HG03097 (cell line): ENCODE measurements around the gene P4HA1.
"Not testable (repeated sequence)": the region's sequence is repeated elsewhere in the genome, so short reads cannot be mapped to it uniquely, and the experiment has no call there.

Experiments
- ATAC-seq: cut with Tn5 transposase; IDR thresholded peaks from one replicate; pipeline ENCODE4 v1.9.1; 2021; ENCODE audit not compliant: unreplicated experiment, low FRiP score

The P4HA1 gene

DNA sequence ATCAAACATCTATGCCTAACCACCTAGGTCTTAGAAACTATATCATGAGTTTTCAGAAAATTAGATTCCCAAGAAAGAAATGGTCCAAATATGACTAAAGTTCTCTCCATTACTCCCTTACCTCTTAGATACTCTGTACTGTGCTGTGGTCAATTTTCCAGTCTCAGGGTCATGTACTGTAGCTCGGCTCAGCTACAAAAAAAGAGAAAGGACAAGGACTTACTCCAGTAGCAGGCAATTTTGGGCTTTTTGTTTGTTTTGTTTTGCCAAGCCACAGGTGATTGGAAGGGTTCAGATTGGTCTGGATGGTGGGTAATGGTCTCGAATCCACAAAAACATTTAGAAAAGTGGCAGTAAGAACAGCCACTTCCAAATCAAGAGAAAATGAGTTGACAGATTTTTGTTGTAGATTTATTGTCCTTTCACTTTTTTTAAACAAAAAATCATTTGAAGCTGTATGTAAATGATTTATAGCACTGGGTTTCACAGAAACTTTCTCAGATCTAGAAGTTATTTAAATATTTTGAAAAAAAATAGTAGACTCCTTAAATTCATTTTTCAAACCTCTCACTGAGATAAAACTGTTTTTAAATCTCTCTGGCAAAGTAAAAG is 52.8 kb downstream of the P4HA1 start:
- ATAC-seq, result no peak

DNA sequence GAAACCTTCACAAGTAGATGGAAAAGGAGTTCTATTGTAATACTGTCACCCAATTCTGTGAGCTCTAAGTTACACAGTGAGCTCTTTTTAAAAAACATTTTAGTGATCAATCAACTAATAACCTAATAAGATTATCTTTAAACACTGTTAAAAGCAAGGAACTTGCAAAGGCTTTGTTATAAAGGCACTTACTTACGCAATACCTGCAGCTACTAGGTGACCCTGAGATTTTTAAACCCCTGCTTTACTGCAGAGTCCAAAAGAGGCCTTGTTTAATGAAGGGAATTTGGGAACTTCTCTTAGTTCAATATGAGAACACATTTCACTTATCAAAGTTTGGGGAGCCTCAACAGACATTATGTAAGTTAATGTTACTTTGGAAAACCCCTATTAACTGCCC is 53.3 kb downstream of the P4HA1 start:
- ATAC-seq, result no peak

DNA sequence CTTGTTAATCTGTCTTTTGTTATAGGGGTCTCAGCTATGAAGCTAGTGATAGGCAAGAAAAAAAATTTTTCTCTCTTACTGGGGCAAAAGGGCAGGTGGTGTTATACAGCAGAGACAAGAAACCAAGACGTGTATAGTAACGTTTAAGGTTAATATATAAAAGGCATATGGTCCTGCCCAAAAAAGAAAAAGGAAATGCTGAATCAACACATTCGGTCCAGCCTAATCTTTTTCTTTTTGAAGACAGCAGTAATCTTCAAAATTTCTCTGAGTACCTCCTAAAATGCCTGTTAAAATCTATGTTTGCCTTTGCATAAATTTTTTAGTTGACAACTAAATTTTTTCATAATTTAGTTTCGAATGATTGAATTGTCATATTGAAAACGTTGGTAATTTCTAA is 54.5 kb downstream of the P4HA1 start:
- ATAC-seq, result no peak

DNA sequence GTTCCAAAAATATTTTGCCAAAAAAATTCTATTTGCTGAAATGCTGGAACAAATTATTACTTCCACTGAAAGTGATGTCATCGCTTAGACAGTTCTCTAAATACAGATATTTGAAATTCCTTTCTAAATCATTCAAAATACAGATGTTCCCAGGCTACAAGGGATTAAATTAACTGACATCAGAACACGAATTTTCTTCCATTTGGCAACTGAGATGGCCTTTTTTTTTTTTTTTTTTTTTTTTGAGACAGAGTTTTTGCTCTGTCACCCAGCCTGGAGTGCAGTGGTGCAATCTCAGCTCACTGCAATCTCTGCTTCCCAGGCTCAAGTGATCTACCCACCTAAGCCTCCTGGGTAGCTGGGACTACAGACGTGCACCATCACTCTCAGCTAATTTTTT is 57.0 kb downstream of the P4HA1 start:
- no peak for ATAC-seq

DNA sequence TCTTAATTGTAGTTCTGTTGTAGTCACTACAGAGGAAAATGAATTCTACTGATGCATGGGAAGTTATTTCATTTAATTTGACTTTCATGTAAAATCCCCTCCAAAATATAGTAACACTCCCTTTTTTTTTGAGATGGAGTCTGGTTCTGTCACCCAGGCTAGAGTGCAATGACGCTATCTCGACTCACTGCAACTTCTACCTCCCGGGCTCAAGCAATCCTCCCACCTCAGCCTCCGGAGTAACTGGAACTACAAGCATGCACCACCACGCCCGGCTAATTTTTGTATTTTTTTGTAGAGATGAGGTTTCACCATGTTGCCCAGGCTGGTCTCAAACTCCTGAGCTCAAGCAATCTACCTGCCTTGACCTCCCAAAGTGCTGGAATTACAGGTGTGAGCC is 60.4 kb downstream of the P4HA1 start:
- ATAC-seq, result not testable (repeated sequence)

DNA sequence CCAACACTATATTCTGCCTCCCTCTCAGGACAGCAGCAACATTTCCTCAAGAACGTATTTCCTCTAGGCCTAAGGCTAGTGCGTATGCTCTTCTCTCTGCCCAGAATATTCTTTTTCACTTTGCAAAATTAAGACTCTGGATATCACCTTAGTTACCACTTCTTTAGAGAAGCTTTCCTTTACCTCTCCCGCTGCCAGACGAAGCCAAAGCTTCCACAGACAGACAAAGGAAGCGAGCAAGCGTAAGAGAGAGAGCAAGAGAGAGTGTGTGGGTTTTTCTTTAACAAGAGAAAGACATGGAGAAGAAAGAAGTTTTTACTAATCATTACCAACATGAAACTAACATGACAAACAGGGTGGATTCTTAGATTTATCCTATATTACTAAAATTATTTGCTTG is 64.1 kb downstream of the P4HA1 start:
- ATAC-seq, result no peak

DNA sequence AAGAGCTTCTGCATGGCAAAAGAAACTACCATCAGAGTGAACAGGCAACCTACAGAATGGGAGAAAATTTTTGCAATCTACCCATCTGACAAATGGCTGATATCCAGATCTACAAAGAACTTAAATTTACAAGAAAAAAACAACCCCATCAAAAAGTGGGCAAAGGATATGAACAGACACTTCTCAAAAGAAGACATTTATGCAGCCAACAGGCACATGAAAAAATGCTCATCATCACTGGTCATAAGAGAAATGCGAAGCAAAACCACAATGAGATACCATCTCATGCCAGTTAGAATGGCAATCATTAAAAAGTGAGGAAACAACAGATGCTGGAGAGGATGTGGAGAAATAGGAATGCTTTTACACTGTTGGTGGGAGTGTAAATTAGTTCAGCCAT is 70.0 kb downstream of the P4HA1 start:
- ATAC-seq, result not testable (repeated sequence)

DNA sequence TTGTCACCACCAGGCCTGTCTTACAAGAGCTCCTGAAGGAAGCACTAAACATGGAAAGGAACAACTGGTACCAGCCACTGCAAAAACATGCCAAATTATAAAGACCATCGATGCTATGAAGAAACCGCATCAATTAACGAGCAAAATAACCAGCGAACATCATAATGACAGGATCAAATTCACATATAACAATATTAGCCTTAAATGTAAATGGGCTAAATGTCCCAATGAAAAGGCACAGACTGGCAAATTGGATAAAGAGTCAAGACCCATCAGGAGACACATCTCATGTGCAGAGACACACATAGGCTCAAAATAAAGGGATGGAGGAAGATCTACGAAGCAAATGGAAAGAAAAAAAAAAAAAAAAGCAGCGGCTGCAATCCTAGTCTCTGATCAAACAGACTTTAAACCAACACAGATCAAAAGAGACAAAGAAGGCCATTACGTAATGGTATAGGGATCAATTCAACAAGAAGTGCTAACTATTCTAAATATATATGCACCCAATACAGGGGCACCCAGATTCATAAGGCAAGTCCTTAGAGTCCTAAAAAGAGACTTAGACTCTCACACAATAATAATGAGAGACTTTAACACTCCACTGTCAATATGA is 73.1 kb downstream of the P4HA1 start:
- not testable (repeated sequence) for ATAC-seq

DNA sequence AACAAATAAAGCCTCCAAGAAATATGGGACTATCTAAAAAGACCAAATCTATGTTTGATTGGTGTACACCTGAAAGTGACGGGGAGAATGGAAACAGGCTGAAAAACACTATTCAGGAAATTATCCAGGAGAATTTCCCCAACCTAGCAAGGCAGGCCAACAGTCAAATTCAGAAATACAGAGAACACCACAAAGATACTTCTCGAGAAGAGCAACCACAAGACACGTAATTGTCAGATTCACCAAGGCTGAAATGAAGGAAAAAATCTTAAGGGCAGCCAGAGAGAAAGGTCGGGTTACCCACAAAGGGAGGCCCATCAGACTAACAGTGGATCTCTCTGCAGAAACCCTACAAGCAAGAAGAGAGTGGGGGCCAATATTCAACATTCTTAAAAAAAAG is 73.7 kb downstream of the P4HA1 start:
- not testable (repeated sequence) for ATAC-seq

DNA sequence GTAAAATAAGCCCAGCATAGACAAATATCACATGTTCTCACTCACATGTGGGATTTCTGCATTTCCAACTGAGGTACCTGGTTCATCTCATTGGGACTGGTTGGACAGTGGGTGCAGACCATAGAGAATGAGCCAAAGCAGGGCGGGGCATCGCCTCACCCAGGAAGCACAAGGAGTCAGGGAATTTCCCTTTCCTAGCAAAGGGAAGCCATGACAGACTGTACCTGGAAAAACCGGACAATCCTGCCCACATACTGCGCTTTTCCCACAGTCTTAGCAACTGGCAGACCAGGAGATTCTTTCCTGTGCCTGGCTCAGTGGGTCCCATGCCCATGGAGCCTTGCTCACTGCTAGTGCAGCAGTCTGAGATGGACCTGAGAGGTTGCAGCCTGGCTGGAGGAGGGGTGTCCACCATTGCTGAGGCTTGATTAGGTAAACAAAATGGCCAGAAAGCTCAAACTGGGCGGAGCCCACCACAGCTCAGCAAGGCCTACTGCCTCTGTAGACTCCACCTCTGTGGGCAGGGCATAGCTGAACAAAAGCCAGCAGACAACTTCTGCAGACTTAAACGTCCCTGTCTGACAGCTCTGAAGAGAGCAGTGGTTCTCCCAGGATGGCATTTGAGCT is 75.0 kb downstream of the P4HA1 start:
- ATAC-seq, result not testable (repeated sequence)

DNA sequence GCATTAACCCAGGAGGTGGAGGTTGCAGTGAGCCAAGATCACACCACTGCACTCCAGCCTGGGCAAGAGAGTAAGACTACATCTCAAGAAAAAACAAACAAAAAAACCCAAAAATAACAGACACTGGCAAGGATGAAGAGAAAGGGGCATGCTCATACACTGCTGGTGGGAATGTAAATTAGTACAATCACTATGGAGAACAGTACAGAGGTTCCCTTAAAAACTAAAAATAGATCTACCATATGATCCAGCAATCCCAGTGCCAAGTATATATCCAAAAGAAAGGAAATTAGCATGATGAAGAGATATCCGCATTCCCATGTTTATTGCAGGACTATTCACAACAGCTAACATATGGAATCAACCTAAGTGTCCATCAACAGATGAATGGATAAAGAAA is 75.6 kb downstream of the P4HA1 start:
- no peak for ATAC-seq

DNA sequence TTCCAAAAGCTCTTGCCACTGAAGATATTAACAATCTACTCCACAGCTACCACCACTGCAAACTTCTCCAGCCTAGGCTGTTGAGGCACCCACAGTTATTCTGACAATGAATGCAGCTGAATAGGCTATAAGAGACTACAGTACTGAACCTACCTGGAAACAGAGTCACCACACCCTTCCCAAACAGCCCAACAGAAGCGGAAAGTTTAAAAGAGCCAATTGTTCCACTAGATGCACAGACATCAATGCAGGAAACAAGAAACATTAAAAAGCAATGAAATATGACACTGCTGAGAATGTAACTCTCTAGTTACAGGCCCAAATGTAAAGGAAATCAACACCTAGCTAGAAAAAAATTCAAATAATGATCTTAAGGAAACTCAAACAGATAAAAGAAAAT is 77.6 kb downstream of the P4HA1 start:
- ATAC-seq, result no peak

DNA sequence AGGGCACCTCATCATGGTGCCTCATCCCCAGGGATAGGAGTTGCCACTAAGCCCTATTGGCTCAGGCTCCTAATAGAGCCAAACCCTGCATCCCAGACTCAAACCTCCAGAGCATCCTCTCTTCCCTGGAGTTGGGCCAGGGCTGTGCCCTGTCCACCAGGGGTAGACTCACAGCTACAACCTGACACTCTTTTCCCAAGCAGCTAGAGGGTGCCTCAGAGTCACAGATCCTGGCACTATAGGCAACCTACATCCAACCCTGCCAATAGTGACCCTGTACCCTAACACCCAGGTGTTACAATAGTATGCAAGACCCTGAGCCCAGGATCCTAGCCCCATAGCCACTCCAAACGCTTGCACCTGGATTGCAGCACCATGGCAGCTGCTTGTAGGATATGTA is 78.0 kb downstream of the P4HA1 start:
- no peak for ATAC-seq

DNA sequence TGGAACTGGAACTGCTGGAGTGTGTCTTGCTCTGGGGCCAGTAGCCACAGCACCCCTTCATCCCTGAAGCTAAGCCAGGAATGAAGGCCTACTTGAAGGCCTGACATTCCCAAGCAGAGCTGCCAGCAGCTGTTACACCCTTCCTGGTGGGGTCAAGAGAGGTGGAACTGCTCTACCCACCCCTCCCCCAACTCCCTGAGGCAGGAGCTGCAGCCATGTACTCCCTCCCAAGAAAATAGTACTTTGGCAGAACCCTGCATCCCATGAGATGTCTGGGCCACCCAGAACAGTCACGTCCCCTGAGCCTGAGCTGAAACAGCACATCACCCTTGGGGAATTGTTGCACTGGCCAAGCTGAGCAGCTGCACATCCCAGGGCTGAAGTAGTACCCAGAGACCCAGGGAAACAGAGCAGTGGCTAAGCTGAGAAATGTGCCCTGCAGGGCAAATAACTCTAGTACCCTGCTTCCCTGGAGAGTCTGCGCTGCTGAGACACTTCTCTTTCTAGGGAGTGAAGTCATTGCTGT is 78.6 kb downstream of the P4HA1 start:
- ATAC-seq, result no peak

DNA sequence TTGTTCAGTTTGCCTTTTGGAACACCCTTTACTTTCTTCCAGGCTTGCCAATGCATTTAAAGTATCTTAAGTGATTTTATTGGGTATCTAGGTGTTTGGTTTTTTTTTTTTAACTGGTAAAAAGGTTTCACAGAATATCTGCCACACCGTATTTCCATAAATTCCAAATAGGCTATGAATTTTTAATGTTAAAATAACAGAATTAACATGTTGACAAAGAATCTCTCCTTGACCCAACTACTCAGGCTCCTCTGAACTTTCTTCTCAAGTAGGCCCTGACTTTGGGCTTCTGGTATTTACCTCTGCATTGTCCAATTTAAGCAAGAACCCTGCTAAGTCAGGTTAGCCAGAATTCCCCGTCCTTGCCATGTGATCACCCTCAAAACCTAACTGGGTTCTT is 80.9 kb downstream of the P4HA1 start:
- no peak for ATAC-seq

DNA sequence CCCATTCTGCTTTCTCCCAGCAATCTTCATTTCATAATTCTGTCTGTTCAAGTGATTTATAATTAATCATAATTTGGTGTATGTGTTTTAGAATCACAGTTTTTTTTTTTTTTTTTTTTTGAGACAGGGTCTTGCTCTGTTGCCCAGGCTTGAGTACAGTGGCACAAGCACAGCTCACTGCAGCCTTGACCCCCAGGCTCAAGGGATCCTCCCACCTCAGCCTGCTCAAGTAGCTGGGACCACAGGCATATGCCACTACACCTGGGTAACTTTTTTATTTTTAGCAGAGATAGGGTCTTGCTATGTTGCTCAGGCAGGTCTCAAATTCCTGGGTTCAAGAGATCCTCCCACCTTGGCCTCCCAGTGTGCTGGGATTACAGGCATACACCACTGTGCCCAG is 92.8 kb downstream of the P4HA1 start:
- ATAC-seq, result no peak

DNA sequence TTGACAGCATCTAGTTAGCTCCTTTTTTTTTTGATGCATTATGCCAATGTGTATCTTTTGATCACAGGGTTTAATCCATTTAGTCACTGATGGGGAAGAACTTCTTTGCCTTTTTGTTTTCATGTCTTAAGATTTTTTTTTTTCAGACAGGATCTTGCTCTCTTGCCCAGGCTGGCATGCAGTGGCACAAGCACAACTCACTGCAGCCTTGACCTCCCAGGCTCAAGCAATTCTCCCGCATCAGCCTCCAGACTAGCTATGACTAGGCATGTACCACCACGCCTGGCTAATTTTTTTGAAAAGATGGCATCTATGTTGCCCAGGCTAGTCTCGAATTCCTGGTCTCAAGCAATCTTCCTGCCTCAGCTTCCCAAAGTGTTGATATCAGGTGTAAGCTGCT is 95.7 kb downstream of the P4HA1 start:
- ATAC-seq, result no peak

DNA sequence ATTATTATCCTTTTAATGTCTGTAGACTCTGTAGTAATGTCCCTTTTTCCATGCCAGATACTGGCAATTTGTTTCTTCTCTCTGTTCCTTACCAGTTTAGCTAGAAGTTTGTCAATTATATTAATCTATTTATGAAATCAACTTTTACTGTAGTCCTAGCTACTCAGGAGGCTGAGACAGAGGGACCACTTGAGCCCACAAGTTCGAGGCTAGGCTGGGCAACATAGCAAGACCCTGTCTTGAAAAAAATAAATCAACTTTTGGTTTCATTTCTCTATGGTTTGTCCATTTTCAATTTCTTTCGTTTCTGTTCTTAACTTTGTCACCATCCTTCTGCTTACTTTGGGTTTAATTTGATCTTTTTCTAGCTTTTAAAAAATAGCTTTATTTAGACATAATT is 99.6 kb downstream of the P4HA1 start:
- no peak for ATAC-seq

DNA sequence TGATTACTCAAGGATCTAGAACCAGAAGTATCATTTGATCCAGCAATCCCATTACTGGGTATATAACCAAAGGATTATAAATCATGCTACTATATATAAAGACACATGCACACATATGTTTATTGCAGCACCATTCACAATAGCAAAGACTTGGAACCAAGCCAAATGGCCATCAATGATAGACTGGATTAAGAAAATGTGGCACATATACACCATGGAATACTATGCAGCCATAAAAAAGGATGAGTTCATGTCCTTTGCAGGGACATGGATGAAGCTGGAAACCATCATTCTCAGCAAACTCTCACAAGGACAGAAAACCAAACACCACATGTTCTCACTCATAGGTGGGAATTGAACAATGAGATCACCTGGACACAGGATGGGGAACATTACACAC is 101.2 kb downstream of the P4HA1 start:
- ATAC-seq, result not testable (repeated sequence)

DNA sequence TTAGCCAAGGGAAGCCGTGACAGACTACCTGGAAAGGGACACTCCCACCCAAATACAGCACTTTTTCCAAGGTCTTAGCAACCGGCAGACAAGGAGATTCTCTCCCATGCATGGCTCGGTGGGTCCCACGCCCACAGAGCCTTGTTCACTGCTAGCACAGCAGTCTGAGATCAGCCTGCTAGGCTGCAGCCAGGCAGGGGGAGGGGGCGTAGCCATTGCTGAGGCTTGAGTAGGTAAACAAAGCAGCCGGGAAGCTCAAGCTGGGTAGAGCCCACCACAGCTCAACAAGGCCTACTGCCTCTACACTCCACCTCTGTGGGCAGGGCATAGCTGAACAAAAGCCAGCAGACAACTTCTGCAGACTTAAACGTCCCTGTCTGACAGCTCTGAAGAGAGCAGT is 106.9 kb downstream of the P4HA1 start:
- not testable (repeated sequence) for ATAC-seq

DNA sequence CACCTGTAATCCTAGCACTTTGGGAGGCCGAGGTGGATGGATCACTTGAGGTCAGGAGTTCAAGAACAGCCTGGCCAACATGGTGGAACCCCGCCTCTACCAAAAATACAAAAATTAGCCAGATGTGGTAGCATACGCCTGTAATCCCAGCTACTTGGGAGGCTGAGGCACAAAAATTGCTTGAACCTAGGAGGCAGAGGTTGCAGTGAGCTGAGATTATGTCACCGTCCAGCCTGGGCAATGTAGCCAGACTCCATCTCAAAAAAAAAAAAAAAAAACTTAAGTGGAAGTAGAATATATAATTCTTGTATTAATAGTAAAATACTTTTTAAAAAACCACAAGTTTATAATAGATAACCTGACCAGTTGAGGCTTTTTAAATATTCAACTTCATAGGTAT is 112.0 kb downstream of the P4HA1 start:
- not testable (repeated sequence) for ATAC-seq

DNA sequence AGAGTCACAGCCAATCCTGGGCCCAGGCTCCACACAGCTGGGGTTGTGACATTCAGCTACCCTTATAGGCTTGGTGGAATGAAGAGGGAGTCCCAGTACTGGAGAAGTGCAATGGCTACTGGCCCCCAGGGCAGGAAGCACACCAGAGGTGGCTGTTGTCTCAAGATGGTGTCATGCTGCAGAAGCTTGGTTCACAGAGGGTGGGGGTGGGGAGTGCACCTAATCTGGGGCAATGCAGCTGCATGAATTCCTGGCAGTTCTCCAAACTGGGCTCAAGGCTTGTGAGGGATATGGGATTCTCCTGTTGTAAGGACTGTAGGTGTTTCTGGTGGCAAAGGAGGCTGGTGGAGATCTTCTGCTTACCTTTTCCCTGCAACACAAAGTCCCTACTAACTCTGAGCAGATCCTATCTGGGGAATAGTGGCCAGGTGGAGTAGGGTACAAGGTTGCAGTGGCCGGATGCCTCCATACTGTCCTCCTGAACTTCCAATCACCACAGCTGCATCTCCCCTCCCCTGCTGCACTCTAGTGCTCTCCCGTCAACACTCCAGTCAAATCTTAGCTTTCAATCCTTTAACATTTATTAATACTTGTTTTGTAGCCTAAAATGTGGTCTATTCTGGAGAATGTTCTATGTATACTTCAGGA is 114.7 kb downstream of the P4HA1 start:
- ATAC-seq, result no peak
